ENCODE data around the gene RASAL2.
"Not testable (repeated sequence)": the region's sequence is repeated elsewhere in the genome, so short reads cannot be mapped to it uniquely, and the experiment has no call there.

RASAL2 gene

DNA sequence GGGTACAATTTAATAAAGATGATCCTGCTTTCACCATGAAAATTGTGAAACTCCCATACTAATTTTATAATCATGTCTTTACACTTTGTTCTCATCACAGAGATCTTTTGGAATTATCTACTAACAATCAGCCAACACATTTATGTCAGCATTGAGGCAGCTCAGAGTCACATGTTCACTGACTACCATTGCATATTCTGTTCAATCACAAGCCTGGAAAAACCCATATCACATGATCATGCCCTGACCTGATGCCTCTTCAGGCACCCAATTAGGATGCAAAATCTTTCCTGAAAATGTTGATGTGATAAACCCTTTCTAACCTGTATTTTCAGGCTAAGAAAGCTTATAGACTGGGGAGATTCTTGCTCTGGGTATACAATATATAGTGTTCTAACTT lies 21.6 kb upstream of the RASAL2 start:
- no peak for DNase-seq

DNA sequence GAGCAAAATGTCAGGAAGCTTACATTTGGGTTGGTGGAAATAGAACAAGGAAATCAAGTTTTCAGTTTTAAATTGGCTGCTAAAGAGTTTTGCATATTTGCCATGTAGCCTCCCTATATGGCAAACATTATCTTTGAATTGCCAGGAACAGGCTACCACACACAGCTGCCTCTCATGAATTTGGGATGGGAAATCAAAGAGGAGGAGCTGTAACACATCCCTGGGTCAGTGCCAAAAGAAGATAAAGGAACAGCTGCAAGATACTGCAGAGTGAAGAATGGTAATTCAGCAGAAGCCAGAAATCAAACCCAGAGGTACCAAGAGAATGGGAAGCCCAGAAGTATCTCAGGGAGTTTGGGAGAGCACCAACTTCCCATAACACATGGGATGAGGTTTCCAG lies 18.6 kb upstream of the RASAL2 start:
- DNase-seq, result peak in 1 of 2 experiments; percentile 18

DNA sequence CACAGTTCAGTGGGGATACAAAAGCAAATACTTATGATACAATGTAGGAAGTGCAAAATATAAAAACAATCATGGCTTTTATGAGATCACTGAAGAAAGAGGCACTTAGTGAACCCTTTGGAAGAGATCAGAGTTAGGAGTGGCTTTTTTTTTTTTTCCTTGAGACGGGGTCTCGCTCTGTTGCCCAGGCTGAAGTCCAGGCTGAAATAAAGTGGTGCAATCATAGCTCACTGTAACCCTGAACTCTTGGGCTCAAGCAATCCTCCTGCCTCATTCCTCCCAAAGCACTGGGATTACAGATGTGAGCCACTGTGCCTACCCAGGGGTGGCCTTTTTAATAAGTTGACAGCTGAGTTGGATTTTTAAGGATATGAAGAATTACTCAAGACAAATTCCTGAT lies 17.3 kb upstream of the RASAL2 start:
- no peak for DNase-seq

DNA sequence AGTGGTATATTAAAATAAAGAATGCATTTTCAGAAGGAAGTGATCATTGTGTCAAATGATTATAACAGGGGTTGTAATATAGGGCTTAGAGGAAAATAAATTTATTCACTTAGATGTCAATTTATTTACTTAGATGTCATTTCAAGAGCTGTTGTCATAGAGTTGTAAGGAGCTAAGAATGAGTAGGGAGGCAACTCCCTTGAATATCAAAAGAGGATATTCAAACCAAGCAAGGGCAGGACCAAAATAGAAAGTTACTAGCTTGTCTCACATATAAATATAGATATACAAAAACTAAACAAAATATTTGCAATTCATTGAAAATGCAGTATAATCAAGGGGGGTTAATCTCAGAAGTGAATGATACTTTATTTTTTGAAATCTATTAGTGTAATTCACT lies 16.0 kb upstream of the RASAL2 start:
- no peak for DNase-seq

DNA sequence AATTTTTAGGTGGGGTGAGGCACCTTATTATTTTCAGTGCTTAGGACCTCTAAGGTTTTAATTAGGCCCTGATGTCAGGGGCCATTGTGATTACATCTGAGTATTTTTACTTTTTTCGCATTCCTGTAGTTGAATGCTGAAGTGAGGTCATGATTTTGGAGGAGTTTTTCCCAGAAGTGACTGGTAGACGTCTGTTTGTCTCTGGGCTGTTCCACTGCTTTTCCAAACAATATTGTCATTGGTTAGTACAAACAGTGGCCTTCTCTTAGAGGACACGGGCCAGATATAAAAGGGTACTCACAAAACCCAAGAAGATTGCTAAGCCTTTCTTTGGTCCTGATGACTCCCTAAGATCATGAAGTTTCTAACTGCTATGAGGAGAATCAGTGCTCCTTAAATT lies 7.6 kb upstream of the RASAL2 start:
- no peak for DNase-seq

DNA sequence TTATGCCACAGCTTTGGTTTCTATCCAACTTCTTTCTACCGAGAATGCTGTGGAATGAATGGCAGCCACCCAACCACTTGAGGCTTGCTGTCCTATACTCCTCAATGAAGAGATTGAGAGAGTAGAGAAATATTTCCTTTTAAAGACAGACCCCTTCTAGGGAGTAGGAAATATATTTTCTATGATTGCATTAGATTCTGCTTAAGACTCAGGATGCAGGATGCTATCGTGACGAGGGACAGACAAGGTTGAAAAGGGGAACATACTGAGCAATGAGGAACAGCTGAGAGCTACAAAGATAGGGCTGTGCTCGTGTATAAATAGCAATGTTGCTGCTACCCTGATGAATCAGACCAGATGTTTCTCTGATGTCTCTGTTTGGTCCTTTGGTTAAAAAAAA lies 7.1 kb upstream of the RASAL2 start:
- DNase-seq, result no peak

DNA sequence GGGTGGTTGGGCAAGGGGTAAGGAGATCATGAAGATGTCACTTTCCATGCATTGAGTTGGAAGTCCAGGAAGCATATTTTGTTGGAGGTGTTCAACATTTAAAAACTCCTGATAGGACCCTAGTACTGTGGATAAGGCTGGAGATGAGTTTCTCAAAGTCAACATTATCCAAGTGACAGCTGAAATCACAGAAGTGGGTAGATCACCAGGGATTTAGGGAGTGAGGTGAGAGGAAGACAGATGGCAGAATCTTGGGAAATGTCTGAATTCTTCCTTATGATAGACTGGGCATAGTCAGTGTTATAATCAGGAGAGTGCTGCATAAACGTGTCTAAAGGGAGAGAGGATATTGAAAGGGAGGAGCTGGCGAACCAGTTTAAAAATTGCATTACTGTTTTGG lies 5.3 kb upstream of the RASAL2 start:
- no peak for DNase-seq

DNA sequence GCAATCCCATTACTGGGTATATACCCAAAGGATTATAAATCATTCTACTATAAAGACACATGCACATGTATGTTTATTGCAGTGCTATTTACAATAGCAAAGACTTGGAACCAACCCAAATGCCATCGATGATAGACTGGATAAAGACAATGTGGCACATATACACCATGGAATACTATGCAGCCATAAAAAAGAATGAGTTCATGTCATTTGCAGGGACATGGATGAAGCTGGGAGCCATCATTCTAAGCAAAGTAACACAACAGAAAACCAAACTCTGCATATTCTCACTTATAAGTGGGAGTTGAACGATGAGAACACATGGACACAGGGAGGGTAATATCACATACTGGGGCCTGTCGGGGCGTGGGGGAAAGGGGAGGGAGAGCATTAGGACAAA lies 2.5 kb upstream of the RASAL2 start:
- not testable (repeated sequence) for DNase-seq

DNA sequence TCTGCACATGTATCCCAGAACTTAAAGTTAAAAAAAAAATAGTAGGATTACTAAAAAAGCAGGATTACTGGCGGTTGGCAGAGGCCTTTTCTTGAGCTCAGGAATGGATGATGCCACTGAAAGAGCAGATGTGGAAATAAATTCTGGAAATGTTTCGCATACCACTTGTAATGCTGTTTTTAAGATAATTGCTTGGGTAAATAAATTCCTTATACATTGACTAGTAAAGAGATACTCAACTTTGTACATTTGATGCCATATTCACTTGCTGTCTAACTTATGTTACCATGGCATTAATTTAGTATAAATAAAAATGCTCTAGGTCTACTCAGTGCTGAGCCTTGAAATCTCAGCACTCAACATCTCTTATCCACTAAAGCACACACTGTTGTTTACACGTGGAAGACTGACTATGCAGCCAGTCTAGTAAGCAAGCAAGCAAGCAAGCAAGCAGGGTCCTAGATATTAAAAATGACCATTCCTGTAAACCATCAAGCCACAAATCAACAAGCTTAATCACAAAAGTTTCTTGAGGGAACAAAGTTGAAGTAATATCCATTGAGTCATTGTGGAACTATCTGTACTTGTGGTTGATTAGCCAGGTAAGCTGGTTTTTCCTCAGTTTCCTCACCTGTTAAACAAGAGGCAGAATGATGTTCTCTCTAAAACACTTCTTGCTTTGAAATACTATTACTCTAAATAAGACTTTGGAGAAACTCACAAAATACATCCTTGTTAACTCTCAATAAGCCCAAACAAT lies 1.7 kb upstream of the RASAL2 start:
- DNase-seq, result no peak

DNA sequence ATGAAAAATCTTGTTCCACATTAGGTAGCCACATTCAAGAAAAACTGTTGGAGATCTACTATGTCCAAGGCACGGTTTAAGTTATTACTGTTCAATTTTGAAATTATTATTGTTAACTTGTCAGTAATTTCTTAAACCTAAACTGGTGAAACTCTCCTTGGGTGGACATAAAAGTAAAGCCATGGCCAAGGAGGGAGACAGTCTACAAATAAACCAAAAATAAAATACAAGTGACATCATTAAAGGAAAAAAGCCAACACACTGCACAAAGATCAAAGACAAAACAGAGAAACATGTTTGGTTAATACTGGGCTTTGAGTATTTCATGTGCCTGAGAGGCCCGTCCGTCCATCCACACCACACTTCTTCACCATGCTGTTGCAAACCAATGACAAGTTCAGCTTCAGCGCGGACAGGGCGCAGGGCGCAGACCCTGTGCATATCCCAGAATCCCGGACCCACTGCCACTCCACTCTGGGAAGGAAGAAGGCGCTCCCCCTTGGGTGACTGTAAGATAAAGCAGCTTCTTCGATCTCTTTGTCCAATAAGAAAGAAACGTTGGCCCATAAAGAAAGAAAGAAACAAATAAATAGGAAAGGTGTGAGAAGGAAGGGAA lies 918 bp upstream of the RASAL2 start:
- peak in 1 of 2 experiments; percentile 66 for DNase-seq

DNA sequence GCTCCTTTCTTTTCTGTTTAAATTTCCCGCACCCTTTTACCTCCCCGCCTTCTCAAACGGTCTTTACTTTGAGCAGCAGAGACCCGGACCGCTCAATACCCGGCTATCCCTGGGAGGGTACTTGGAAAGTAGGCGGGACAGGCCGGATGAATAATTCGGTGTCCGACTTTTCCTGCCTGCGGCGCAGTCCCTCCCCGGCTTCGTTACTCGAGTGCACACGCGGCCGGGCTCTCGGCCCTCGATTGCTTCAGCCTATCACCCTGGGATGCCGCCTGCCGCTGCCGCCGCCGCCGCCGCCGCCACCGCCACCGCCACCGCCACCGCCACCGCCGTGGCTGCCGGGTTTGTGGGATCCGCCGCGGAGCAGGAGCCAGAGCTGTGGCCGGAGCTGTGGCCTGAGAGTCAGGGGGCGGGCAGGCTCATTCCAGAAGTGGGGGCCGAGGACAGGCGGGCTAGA lies 382 bp upstream of the RASAL2 start:
- DNase-seq, result peak; percentile 93 to 98

DNA sequence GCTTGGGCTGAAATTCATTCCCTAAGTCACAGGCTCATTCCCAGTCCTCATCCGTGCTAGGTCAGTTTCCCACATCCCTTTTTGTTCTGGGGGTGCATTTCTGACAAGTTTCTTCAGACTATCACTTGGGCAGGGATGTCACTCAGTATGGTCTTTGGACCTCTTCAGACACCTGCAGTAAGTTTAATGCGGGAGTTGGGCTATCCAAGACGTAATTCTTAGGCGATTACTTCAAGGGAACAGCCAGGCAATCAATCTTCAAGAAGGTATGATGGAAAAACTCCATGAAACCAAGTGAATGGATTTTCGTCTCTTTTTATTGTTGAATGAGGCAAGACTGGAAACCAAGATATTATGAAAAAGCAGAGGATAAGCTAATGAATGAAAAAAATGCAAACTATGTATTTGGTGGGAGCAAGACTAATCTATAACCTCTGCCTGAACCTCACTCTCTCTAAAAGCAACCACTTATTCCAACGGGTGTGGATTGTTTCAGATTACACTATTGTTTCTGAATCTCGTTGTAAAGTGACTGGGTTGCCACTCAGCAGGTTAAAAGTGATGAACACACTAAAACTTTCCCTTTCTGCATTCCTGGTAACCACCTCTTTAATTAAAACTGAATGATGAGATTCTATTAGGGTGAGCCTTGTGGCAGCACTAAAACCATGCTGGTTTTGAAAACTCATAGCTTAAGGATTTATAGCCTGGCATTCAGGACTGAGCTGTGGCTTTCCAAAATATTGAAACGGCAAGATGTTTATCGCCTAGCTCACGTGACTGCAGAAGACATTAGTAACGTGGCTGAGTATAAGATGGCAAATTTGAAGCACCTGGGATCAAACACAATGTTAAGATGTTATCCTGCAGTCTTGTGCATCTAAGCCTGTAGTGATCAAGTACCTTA lies 1.1 kb downstream of the RASAL2 start:
- DNase-seq, result no peak

DNA sequence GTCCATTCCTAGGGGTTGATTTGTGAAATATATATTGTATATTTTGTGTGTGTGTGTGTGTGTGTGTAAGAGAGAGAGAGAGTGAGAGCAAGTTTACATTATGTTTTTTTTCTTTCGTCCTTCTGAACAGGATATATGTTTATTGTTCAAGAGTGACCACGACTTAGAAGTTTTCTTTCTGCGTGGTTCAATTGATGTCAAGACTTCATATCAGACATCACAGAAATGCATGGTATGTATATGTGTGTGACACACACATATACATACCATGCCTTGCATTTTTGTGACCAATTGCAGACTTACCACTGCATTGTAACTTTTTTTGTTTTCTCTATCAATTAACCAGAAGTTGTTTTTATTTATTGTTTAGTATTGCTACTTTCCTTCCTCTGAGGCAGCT lies 2.5 kb downstream of the RASAL2 start:
- DNase-seq, result no peak

DNA sequence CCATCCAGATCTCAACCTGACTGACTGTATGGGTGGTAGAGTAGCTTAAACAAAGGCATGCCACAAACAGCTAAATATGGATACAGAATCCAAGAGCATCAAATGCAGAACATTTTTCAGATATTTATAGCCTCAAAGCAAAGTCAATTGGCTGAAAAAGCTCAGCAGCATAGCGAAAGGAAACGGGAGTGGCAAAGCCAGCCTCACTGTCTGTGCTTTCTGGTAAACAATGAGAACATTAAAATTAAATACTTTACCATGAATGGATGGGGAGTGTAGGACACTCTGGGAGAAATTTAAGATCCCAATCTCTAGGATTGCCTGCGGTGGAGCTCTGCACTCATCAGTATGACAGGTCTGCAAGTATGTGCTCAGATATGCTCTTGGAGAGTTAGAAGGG lies 4.4 kb downstream of the RASAL2 start:
- DNase-seq, result no peak

DNA sequence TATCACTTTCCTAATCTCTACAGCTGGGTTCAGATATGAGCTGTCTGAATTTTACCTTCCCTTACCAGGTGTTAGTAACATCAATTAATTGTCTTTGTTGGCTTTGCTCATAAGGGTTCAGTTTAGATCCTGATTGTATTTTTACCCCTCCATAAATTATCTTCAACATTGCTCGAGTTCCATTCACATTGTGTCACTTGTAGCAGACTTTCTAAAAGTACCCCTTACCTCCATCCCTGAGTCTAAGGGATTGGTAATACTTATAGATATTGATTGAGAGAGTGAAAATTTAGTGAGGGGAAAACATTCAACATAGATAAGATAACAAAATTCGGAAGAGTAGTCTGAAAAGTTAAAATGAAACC lies 7.3 kb downstream of the RASAL2 start:
- no peak for DNase-seq

DNA sequence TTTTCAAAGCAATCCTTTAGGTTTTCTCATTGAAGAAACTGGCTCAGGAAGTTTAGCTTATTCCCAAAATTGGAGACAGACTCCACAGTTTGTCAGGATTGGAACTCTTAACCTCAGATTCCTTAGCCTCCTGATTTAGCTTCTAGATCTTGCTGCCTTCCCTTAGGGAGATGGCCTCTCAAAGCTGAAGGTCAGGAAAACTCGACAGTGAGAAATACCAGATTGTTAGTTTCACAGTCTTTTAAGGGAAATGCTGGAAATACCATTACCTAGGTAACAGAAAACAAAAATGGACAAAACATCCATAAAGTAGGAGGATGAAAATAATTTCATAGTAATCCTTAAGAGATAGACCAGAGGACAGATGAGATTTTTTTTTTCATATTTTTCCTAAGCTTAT lies 7.8 kb downstream of the RASAL2 start:
- no peak for DNase-seq

DNA sequence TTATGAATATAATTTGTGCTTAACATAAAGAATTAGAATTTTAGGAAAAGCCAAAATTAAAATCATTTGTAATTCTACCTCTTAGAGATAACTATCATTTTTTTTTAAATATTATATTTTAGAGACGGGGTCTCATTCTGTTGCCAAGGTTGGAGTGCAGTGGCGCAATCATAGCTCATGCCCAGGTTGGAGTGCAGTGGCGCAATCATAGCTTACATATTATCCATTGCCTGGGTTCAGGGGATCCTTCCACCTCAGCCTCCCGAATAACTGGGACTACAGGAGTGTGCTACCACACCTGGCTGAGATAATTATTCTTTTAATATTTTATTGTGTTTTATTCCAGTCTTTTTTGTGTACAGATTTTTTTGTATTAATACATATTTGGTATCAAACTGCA lies 8.3 kb downstream of the RASAL2 start:
- DNase-seq, result no peak

DNA sequence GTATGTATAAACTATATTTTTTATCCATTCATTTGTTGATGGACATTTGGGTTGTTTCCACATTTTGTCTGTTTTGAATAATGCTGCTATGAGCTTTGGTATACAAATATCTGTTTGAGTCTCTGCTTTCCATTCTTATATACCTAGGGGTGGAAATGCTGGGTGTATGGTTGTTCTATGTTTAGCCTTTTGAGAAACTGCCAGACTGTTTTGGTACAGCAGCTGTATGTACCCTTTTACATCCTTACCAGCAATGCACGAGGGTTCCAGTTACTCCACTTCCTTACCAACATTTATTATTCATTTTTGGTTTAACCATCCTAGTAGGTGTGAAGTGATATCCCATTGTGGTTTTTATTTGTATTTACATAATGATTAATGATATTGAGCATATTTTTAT lies 13.9 kb downstream of the RASAL2 start:
- DNase-seq, result no peak

DNA sequence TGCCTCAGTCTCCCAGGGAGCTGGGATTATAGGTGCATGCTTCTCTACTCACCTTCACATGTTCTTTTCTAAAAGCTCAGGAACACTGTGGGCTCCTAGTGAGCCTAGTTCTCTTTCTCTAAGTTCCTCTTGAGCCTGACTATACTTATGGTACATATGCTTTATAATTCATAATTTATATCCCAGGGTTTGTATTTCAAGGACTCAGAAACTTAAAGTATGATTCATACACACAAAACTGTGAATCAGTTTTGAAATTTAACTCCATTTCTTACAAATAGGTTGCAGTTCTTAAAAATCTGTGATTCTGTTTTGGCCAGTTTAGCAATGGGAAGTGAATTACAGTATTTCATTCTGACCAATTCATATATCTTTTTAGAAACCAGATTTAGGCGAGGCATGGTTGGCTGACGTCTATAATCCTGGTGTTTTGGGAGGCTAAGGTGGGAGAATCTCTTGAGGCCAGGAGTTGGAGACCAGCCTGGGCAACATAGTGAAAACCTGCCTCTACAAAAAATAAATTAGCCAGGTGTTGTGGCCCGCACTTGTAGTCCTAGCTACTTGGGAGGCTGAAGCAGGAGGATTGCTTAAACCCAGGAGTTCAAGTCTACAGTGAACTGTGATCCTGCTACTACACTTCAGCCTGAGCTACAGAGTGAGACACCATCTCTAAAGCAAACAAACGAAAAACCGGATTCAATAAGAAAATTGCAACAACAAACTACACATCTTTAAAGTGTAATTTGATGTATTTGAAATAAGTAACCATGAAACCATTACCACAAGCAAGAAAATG lies 15.6 kb downstream of the RASAL2 start:
- no peak for DNase-seq

DNA sequence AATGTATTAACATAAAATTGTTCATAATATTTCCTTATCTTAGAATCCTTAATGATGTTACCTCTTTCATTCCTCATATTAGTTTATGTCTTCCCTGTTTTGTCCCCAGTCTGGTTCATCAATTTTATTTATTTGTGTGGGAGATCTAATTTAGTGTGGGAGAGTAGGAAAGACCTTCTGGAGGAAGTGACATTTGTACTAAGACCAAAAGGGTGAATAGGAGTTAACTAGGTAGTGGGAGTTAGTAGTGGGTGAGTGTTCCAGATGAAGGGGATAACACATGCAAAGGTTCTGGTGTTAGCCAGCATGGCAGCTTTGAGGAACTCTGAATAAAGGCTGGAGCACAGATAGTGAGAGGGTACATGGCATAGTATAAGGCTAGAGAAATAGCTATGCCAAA lies 21.4 kb downstream of the RASAL2 start:
- no peak for DNase-seq

DNA sequence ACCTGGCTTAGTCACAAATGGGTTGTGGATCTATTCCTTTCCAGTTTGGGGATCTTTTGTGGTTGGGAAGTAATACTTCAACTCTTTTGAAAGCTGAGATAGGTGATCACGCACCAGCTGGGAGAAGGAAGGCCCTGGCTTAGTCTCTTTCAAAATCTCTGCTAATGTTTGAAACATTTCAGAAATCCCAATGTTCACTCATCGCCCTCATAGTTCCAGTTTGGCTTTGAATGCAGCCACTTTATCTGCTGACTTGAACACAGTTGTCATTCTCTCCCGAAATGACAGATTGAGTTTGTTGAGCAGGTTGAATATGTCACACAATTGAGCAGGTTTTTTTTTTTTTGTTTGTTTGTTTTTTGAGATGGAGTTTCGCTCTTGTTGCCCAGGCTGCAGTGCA lies 24.6 kb downstream of the RASAL2 start:
- no peak for DNase-seq

DNA sequence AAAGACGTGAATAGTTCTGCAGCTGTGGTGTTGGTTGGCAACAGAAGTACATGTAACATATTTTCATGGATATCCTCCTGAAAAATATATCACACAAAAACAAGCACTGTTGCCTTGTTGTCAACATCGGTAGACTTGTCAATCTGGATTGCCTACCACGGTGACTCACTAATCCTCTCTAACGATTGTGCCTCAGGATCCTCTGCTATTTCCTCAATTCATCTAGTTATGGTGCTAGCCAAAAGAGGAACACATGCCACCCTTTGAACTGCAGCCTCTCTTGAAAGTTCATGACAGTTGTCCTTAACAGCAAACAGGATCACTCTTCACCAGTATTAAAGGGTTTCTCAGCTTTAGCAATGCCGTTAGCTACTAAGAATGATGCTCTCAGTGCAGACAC lies 25.7 kb downstream of the RASAL2 start:
- no peak for DNase-seq

DNA sequence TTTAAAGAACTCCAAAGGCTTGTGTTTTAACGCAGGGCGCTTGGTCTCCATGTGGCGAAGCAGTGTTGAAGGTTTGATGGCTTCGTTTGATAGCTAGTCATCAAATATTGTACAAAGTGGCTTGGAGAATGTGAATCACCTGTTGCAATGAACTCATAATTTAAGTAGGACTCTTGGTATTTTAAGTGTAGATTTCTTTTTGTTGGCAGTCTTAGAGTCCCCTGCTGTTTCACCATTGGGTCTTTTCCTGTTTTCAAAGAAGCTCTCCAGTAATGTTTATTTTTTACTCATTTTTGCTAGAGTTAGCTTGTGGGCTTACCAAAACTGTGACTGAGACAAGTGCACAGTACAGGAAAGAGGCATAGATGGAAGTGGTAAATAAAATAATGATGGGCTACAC lies 26.2 kb downstream of the RASAL2 start:
- no peak for DNase-seq

Data from NCI-H446 (cell line).